Osteoblast (primary cell): Measurements from ENCODE around the gene FOXL2. TPM values are rescaled to one million over a fixed set of nuclear protein-coding genes. Genes with fewer than 3 reads are reported as not detected.

Source experiments
- DNase-seq: peaks from one replicate; pipeline ENCODE4 v3.0.0; 2011; ENCODE audit warnings: low spot score, mixed read lengths; ENCODE audit not compliant: insufficient read length; ENCODE audit errors: missing footprints
- H2AFZ ChIP-seq: 2 replicates; pipeline ENCODE4 v1.6.0; 2011; ENCODE audit warnings: mild to moderate bottlenecking, low read length
- H3K27ac ChIP-seq: 2 replicates; pipeline ENCODE4 v1.5.1; 2011; ENCODE audit warnings: mild to moderate bottlenecking, low read depth, low read length, moderate library complexity
- H3K27me3 ChIP-seq: 2 replicates; pipeline ENCODE4 v1.6.0; 2012; ENCODE audit warnings: mild to moderate bottlenecking, control low read depth, inconsistent platforms, low read length, moderate library complexity; ENCODE audit not compliant: insufficient read depth
- H3K36me3 ChIP-seq: 2 replicates; pipeline ENCODE4 v1.5.1; 2011; ENCODE audit warnings: mild to moderate bottlenecking, low read length, control low read depth, moderate library complexity; ENCODE audit not compliant: insufficient read depth
- H3K4me1 ChIP-seq: 2 replicates; pipeline ENCODE4 v1.5.1; 2011; ENCODE audit warnings: mild to moderate bottlenecking, low read length, control low read depth, moderate library complexity; ENCODE audit not compliant: insufficient read depth
- H3K4me2 ChIP-seq: 2 replicates; pipeline ENCODE4 v1.6.0; 2011; ENCODE audit warnings: mild to moderate bottlenecking, low read length; ENCODE audit not compliant: insufficient read depth
- H3K4me3 ChIP-seq: fragments of 200-600 bp; sonication (generic); 3 replicates; pipeline ENCODE4 v1.5.1; 2012; ENCODE audit warnings: mild to moderate bottlenecking, low read length, inconsistent platforms; ENCODE audit not compliant: insufficient read depth
- H3K79me2 ChIP-seq: 2 replicates; pipeline ENCODE4 v1.6.0; 2012; ENCODE audit warnings: mild to moderate bottlenecking, low read length, control low read depth, inconsistent platforms; ENCODE audit not compliant: insufficient read depth
- H3K9me3 ChIP-seq: 2 replicates; pipeline ENCODE4 v1.5.1; 2011; ENCODE audit warnings: low read depth, low read length, control low read depth
- H4K20me1 ChIP-seq: 2 replicates; pipeline ENCODE4 v1.6.0; 2012; ENCODE audit warnings: mild to moderate bottlenecking, low read length, control low read depth; ENCODE audit not compliant: insufficient read depth
- total RNA-seq: library from RNA; depleted of rRNA; stranded (reverse); fragments of >200 nt; gene quantifications from 2 replicates; pipeline ENCODE4 v1.2.3, GENCODE V29; 2012
- TF ChIP-seq, protein P1 (sequence below): IDR thresholded peaks from 2 replicates; pipeline ENCODE4 v1.5.1; 2011; ENCODE audit warnings: mild to moderate bottlenecking, low read depth, low read length, moderate library complexity; ENCODE audit errors: extremely low read depth

FOXL2 gene
- total RNA-seq, 1 donor, result 0.36 TPM

DNA sequence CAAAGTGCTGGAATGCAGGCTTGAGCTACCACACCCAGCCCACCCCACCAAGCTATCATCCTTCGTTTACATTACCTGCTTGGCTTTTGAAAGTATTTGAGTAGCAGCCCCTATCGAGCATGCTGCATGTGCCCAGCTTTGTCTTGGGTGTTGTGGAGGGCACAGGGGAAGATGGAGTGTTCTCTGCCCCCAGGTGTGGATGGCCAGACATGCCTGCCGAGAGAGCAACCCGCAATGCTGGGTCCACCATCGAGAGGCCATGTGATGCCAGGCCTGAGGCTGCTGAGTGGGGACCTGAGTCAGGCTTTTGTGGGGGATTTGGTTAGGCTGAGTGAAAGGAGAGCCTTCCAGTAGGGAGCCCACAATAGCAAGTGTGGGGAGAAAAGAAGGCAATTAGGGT is 26.0 kb upstream of the FOXL2 start:
- Histone ChIP-seq H3K4me2 (no peak overlapping the region), H3K4me1 (no peaks in the 10 kb centered on the region), H3K36me3 (no peaks in the 10 kb centered on the region), H4K20me1 (no peaks in the 10 kb centered on the region), H2AFZ (no peak overlapping the region), H3K4me3 (no peak overlapping the region), H3K27me3 (peaks cover 7% of the 10 kb centered on the region), H3K27ac (no peak overlapping the region), H3K9me3 (no peaks in the 10 kb centered on the region), H3K79me2 (no peaks in the 10 kb centered on the region)
- no peak for DNase-seq
- TF ChIP-seq, protein P1, sequence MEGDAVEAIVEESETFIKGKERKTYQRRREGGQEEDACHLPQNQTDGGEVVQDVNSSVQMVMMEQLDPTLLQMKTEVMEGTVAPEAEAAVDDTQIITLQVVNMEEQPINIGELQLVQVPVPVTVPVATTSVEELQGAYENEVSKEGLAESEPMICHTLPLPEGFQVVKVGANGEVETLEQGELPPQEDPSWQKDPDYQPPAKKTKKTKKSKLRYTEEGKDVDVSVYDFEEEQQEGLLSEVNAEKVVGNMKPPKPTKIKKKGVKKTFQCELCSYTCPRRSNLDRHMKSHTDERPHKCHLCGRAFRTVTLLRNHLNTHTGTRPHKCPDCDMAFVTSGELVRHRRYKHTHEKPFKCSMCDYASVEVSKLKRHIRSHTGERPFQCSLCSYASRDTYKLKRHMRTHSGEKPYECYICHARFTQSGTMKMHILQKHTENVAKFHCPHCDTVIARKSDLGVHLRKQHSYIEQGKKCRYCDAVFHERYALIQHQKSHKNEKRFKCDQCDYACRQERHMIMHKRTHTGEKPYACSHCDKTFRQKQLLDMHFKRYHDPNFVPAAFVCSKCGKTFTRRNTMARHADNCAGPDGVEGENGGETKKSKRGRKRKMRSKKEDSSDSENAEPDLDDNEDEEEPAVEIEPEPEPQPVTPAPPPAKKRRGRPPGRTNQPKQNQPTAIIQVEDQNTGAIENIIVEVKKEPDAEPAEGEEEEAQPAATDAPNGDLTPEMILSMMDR, result no peak

DNA sequence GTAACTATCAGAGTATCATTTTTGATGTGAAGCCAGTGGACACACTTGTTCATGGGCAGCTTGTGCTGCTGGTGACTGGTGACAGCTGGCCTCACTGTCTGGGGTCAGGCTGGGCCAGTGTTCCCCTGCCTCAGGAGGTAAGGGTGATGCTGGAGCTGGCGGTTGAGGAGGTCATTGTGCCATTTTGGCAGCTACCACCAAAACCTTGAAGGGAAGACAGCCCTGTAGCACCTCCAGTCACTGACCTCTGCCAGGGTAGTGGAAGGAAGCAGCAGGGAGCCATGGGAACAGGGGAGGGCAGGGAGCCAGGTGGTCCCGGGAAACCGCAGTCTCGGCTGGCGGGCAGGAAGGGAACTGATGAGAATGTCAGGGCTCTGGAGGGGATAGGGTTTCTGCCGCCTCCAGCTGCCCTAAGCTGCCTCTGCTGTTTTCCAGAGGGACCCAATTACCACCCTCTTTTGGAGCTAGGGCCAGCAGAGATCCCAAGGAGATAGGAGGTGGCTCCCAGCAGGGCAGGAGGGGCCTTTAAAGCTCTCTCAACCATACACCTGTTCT is 24.9 kb upstream of the FOXL2 start:
- peaks cover 7% of the 10 kb centered on the region for H3K27me3 ChIP-seq
- no peaks in the 10 kb centered on the region for H3K79me2 ChIP-seq
- H3K27ac ChIP-seq, result no peak overlapping the region
- H3K4me3 ChIP-seq, result no peak overlapping the region
- H3K36me3 ChIP-seq, result no peaks in the 10 kb centered on the region
- H4K20me1 ChIP-seq, result no peaks in the 10 kb centered on the region
- H3K4me2 ChIP-seq, result no peak overlapping the region
- H2AFZ ChIP-seq, result no peak overlapping the region
- no peaks in the 10 kb centered on the region for H3K9me3 ChIP-seq
- TF ChIP-seq, protein P1, result no peak
- DNase-seq, result no peak
- H3K4me1 ChIP-seq, result no peaks in the 10 kb centered on the region

DNA sequence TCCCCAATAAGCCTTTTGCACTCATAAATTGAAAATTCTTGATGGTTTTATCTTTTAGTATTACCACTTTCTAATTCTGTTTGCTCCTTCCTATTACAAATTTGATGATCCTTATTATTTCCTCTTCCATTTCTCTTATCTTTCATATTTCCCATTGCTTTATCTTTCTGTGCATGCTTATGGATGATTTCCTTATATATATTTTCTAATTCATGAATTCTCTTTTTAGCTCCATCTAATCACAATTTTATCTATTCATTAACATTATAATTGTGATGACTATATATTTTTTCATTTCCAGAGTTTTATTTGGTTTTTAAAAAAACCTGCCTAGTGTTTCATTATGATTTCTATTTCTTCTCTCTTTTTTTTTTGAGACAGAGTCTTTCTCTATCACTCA is 18.0 kb upstream of the FOXL2 start:
- Histone ChIP-seq H3K4me1 (no peaks in the 10 kb centered on the region), H2AFZ (no peak overlapping the region), H3K9me3 (no peaks in the 10 kb centered on the region), H3K79me2 (no peaks in the 10 kb centered on the region), H4K20me1 (no peaks in the 10 kb centered on the region), H3K27ac (no peak overlapping the region), H3K4me3 (no peak overlapping the region), H3K36me3 (no peaks in the 10 kb centered on the region), H3K4me2 (no peak overlapping the region), H3K27me3 (peaks cover 25% of the 10 kb centered on the region)
- TF ChIP-seq, protein P1, result no peak
- DNase-seq, result no peak

DNA sequence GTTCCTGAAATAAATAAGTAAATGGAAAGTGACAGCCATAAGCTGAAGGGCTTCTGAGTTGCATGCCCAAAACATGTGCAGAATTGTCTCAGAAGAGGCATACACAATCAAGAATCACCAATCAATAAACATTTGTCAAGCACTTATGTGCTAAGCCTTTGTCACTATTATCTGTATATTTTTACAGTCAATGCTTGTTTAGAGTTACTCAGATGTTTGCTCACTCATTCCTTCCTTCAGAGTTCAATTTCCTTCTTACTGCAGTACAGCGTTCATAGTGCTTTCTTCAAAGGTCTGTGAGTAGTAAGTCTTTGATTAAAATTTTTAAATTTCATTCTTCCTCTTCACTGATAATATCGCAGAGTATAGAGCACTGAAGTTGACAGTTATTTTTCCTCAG is 17.3 kb upstream of the FOXL2 start:
- Histone ChIP-seq H3K36me3 (no peaks in the 10 kb centered on the region), H3K79me2 (no peaks in the 10 kb centered on the region), H3K4me2 (no peak overlapping the region), H3K27ac (no peak overlapping the region), H3K4me1 (no peaks in the 10 kb centered on the region), H2AFZ (no peak overlapping the region), H3K4me3 (no peak overlapping the region), H3K9me3 (no peaks in the 10 kb centered on the region), H4K20me1 (no peaks in the 10 kb centered on the region), H3K27me3 (peaks cover 32% of the 10 kb centered on the region)
- DNase-seq, result no peak
- TF ChIP-seq, protein P1, result no peak
